ENCODE measurements around the gene SNAI1.
"Not testable (repeated sequence)": the region's sequence is repeated elsewhere in the genome, so short reads cannot be mapped to it uniquely, and the experiment has no call there.

Gene SNAI1

DNA sequence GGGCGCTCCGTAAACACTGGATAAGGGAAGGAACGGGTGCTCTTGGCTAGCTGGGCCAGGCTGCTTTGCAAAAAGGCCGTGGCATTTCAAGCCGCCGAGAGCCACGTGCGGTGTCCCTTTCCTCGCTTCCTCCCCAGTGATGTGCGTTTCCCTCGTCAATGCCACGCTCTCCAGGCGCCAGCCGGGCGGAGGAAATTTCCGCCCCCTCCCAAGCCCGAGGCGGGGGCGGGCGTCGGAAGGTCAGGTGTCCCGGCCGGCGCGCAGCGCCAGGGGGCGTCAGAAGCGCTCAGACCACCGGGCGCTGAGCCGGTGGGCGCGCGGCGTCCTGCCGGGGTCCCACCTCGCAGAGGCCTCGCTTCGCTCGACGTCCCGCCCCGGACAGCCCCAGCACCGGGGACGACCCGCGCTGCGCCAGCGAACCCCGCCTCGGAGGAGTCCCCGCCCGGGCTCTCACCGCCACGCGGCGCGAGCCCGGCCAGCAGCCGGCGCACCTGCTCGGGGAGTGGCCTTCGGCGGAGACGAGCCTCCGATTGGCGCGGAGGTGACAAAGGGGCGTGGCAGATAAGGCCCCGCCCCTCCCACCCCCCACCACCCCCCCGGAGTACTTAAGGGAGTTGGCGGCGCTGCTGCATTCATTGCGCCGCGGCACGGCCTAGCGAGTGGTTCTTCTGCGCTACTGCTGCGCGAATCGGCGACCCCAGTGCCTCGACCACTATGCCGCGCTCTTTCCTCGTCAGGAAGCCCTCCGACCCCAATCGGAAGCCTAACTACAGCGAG is at the start of gene SNAI1:
SNAI1 (plus strand) TSS at position 635 of the 777 bp plus-strand sequence; CDS start at position 715, 80 bp downstream.
- peak; percentile 75 for DNase-seq (ENCODE audit: low read depth)

DNA sequence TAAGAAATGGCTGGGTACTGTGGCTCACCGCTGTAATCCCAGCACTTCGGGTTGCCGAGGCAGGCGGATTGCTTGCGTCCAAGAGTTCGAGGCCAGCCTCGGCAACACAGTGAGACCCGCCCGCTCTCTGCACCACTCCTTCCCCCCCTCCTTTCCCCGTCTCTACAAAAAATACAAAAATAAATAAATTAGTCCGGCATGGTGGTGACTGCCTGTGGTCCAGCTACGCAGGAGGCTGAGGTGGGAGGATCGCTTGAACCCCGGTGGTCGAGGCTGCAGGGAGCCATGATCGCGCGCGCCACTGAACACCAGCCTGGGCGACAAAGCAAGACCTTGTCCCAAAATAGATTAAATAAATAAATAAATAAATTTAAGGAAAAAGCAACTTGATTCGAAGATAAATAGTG is 47.0 kb upstream of the SNAI1 start:
- DNase-seq (ENCODE audit: low read depth), result no peak

DNA sequence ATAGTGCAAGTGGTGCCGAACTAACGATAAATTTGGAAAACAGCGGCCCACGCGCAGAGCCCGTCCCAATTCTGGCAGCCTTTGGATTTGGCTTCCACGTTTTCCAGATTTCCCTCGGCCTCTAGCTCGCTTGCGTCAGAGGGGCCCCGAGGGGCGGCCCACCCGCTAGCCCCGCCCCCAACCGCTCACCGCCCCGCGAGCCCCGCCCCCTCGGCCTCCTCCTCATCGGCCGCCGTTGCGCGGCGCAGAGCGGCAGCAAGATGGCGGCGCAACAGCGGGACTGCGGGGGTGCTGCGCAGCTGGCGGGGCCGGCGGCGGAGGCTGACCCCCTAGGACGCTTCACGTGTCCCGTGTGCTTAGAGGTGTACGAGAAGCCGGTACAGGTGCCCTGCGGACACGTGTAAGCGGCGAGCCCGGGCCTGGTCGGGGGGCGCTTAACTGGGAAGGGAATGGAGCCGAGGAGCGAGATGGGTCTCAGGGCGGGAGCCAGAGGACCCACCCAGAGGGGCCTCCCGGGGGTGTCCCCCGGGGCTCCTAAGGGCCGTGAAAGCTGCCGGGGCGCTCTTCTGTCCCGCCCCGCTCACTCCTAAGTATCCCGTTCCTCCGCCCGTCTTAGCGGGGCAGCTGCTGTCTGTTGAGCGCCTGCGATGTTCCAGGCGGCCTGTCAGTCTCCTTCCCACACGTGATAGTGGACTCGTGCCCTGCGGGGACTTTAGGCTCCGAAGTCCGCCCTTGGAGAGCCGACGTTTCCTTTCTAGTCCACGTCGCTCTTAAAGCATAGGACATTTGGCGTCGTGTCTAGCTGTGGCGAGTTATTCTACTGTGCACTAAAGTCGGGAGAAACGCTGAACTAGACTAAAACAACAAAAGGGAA is 46.4 kb upstream of the SNAI1 start, which contains the start of gene RNF114:
RNF114 (plus strand) TSS at position 245 of the 874 bp plus-strand sequence; CDS start at position 261, 16 bp downstream.
- peak; percentile 88 for DNase-seq (ENCODE audit: low read depth)

DNA sequence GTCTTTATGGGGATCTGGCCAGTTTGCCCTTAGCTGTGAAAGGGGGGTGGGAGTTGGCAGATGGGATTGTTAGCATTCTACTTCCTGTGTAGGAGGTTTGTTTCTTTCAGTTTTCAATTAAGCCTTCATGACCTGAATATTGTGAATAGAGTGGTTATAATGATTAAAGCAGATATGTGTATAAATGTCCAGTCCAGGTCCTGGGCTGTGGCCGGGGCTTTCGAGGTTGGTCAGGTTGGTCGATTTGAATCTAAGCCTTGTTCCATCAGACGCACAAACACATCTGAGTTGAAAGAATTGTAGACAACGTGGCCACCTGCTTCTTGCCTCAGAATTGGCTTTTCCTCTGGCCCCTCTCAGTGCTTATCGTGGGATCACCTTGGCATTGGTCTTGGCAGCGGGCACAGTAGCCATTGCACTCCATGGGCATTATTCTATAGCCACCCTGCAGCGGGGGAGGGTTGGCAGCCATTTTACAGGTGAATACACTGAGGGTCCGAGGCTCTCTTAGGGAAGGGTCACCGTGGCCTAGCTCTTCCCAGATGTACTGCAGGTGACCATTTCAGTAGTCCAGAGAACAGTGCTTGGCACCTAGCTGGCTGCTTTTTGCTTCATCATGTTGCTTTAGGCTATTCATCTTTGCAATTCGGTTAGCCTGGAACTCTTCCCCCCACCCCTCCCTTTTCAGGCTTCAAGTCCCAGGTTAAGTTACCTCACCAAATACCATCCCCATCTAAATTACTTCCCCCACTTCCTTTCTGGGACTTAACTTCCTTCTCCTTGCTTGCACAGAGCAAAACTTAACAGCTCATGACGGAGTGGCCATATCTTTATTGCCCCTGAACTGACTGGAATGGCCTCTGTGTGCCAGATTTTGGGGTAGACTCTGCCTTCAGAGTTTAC is 45.5 kb upstream of the SNAI1 start:
- DNase-seq (ENCODE audit: low read depth), result no peak

DNA sequence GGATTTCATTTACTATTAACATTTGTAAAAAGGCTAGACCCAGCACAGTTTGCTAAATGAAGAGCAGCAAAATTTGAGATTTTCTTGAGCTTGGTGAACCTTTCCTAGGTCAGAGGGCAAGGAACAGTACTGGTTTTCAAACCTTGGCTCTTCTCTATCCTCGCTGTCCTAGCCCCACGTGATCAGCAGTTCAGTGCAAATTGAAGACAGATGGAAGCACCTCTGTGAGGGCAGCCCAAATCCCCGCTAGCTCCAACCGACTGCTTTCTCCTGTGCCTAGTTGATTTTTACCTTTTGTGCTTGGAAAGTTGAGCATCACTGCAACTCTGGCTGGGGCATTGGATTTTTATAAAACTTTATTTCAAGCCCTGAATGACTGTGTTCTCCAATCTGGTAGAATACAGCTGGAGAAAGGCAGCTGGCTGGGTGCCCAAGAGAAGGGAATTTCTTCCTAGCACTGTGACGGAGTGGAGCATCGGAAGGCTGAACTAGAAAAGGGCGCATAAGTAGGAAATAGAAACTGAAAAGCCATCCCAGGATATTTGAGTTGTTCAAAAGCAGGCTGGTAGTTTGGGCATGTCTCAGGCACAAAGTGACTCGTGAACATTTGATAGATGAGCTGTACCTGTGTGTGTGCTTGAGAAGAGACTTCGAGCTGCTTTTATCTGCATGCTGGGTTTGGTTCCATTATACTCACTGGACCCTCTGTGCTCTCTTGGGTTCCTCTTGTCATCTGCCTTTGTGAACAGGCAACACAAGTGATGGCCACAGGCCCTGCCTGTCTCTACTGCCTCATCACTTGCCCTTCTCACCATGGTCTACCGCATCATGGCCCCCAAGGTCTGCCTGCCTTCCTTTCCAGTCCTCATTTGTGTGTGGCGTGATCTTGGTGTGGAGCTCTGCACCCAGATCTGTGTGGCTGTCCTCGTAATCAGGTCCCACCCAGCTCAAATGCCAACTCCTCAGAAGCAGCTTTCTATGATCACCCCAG is 44.3 kb upstream of the SNAI1 start:
- DNase-seq (ENCODE audit: low read depth), result no peak

DNA sequence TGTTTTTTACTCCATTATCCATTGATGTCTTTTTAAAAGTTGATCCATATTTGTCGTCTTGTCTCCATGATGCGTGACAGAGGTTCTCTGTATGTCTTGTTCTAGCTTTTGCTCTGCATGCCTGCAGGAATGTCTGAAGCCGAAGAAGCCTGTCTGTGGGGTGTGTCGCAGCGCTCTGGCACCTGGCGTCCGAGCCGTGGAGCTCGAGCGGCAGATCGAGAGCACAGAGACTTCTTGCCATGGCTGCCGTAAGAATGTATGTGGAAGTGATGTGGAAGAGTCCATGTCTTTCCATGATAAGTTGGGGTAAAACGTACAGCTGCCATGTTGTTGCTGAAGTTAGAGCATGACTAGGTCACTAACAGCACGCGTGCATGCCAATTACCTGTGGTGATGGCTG is 41.3 kb upstream of the SNAI1 start:
- DNase-seq (ENCODE audit: low read depth), result no peak

DNA sequence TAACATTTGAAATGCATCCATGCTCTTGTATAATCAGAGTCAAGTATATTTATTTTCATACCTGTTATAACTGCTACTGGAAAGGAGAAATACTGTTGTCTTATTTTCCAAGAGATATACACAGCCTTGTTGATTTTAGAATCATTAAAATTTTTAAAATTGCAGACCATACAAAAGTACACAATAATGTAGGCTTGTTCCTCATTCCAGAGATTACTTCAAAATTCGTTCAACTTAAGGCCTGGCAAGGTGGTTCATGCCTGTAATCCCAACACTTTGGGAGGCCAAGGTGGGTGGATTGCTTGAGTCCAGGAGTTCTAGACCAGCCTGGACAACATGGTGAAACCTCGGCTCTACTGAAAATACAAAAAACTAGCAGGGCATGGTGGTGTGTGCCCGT is 40.5 kb upstream of the SNAI1 start:
- DNase-seq (ENCODE audit: low read depth), result no peak

DNA sequence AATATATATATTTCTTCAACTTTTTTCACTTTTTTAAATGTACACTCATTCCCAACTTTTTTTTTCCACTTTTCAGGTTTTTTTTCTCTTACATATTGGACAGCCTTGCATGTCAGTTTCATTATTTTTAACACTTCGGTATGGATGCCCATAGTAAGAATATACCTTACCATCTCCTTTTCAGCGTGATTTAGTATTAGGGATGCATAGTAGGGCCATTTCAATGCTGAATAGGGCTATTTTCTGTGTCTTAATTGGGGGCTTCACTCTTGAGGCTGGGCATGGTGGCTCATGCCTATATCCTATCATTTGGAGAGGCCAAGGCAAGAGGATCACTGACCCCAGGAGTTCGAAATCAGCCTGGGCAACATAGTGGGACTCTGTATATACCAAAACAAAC is 39.8 kb upstream of the SNAI1 start:
- DNase-seq (ENCODE audit: low read depth), result no peak

DNA sequence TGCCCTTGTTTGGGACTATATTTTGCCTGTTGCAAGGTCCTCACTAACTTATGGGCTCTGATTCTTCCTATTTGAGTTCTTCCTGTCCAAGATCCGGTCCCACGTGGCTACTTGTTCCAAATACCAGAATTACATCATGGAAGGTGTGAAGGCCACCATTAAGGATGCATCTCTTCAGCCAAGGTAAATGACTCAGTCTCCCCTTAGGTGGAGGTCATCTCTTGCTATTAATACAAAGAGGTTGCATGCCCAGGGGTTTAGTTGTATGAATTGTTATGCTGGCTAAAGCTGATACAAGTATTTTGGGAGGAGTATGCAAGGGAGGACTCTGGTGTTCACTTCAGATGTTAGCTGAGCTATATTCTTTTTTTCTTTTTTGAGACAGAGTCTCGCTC is 37.5 kb upstream of the SNAI1 start:
- DNase-seq (ENCODE audit: low read depth), result no peak

DNA sequence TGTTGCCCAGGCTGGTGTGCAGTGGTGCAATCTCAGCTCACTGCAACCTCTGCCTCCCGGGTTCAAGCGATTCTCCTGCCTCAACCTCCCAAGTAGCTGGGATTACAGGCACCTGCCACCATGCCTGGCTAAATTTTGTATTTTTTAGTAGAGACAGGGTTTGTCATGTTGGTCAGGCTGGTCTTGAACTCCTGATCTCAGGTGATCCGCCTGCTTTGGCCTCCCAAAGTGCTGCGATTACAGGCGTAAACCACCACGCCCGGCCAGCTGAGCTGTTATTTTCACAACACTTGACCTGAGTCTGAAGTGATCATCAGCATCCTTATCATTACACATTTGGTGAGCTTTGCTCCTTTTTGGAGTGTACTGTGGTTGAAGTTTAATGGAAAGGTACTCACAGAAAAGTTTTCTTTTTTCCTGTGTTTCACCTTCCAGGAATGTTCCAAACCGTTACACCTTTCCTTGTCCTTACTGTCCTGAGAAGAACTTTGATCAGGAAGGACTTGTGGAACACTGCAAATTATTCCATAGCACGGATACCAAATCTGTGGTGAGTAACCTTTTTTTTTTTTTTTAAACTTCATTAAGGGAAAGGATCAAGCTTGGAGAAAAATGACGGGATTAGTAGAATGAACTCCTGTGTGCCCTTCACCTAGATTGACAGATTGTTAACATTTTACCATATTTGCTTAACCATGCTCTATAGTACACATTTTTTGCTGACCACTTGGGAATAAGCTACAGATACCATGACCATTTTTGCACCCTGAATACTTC is 36.9 kb upstream of the SNAI1 start:
- no peak for DNase-seq (ENCODE audit: low read depth)

DNA sequence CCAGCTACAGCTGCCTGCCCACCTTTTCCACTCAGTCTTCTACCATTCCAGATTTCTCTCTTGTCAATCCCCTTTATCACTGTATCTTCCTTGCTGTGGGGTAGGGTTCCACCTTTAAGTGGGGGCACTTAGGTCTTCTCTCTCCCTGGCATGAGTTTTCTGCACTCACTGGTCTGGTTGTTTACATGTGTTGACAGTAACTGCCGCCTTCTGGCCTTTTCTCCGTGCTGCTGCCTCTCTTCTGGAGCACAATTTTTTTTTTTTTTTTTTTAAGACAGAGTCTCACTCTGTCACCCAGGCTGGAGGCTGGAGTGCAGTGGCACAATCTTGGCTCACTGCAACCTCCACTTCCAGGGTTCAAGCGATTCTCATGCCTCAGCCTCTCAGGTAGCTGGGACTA is 34.6 kb upstream of the SNAI1 start:
- DNase-seq (ENCODE audit: low read depth), result no peak

DNA sequence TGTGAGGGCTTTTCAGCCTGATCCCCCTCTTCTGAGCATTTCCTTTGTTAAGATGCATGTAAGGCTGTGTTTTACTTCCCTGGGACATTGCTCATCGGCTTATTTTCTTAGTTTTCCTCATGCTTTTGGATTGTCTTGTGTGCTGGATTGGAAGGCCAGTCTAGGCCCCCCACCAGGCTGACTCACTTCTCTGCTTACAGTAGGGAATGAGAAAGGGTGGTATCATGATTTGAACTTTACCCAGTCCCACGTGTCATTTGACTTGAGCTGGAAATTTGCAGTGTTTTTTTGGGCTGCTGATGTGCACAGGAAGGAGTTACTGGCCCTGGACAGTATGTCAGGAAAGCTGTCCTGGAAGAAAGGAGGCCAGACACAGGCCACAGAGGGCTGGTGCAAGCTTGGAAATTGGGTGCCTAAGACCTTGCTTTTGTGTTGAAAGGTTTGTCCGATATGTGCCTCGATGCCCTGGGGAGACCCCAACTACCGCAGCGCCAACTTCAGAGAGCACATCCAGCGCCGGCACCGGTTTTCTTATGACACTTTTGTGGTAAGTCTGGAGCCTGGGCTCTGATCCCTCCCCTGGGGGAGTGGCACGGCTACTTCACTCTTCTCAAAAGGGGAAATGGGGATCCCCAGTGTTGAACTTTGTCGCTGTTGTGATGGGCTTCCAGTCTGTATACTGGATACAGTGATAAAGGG is 33.8 kb upstream of the SNAI1 start:
- DNase-seq (ENCODE audit: low read depth), result no peak

DNA sequence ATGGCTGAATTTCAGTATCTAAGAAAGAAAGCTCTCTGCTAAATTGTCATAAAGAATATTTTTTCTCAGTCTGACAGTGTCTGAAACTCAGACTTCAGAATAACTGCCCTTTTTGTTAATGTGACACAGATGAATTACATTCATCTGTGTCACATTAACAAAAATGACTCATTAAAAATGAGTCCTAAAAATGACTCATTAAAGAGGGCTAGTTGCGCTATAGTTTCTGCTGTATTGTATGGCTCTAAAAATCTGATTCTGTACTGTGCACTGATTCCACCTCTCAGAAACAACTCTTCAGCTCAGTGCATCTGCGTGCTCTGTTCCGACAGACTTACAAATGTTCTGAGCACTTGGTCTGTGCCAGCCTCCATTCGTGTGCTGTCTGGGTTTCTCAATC is 31.6 kb upstream of the SNAI1 start:
- DNase-seq (ENCODE audit: low read depth), result no peak

DNA sequence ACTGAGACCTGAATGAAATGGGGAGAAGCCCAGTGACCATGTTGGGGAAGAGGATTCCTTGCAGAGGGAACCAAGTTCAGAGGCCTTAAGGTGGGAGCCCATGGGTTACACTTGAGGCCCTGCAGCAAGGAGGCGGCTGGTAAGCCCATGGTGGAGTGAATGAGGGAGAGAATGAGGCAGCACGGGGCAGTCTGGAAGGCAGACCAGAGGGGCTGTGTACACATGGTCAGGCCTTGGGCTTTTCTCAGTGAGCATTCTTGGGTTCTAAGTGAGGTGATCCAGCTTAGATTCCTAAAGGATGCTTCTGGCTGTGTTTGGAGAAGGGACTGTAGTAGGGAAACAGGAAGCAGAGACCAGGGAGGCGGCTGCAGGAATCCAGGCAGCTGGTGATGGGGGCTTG is 27.6 kb upstream of the SNAI1 start:
- no peak for DNase-seq (ENCODE audit: low read depth)

DNA sequence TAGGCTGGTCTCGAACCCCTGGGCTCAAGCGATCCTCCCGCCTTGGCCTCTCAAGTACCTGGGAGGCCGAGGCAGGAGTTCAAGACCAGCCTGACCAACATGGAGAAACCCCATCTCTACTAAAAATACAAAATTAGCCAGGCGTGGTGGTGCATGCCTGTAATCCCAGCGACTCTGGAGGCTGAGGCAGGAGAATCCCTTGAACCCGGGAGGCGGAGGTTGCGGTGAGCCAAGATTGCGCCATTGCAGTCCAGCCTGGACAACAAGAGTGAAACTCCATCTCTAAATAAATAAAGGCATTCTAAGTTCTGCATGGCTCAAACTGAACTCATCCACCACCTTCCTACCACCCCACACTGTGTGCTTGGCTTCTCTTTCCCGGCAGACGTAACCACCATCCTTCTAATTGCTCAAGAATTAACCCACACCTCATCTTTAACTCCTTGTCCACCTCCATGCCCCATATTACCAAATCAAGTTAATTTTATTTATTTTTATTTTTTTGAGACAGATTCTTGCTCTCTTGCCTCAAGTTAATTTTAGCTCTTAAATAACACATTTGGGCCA is 26.9 kb upstream of the SNAI1 start:
- DNase-seq (ENCODE audit: low read depth), result not testable (repeated sequence)

DNA sequence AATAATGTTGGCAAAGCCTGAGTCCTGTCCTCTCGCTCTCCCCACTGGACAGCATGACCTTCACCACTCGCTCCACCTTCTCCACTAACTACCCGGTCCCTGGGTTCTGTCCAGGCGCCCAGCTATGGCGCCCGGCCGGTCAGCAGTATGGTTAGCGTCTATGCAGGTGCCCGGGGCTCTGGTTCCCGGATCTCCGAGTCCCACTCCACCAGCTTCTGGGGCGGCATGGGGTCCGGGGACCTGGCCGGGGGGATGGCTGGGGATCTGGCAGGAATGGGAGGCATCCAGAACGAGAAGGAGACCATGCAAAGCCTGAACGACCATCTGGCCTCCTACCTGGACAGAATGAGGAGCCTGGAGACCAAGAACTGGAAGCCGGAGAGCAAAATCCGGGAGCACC is 26.1 kb upstream of the SNAI1 start:
- no peak for DNase-seq (ENCODE audit: low read depth)

DNA sequence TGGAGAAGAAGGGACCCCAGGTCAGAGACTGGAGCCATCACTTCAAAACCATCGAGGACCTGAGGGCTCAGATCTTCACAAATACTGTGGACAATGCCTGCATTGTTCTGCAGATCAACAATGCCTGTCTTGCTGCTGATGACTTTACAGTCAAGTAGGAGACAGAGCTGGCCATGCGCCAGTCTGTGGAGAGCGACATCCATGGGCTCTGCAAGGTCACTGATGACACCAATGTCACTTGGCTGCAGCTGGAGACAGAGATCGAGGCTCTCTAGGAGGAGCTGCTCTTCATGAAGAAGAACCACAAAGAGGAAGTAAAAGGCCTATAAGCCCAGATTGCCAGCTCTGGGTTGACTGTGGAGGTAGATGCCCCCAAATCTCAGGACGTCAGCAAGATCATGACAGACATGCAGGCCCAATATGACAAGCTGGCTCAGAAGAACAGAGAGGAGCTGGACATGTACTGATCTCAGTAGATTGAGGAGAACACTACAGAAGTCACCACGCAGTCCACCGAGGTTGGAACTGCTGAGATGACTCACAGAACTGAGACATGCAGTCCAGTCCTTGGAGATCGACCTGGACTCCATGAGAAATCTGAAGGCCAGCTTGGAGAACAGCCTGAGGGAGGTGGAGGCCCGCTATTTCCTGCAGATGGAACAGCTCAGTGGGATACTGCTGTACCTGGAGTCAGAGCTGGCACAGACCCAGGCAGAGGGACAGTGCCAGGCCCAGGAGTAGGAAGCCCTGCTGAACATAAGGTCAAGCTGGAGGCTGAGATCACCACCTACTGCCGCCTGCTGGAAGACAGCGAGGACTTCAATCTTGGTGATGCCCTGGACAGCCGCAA is 25.5 kb upstream of the SNAI1 start:
- DNase-seq (ENCODE audit: low read depth), result not testable (repeated sequence)

DNA sequence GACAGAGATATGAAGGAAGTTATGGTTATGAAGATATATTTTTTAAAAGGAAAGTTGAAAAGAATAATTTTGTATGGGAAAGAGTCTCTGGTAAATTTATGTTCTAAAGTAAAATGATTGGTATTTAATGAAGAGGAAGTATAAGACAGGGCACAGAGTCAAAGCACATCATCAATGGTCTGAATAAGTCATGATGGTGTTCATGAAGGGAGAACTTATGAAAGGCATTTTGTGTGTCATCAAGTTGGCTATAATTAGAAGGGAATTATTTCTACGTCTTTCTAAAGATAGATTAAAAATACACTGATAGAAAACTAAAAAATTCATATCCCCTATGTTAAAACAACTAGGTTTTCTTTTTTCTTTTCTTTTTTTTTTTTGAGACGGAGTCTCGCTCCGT is 21.4 kb upstream of the SNAI1 start:
- DNase-seq (ENCODE audit: low read depth), result no peak
